Right renal cortex interstitium (tissue), 3 donors: ENCODE measurements around the gene SLC39A13. TPM values are rescaled to one million over a fixed set of nuclear protein-coding genes. Genes with fewer than 3 reads are reported as not detected.

Experiments used
- DNase-seq, 3 donors: peaks; one replicate each; pipeline ENCODE4 v3.0.0-alpha.2; 2013; ENCODE audit warnings: low read depth in 3 of 3, low spot score in 2 of 3
- polyA plus RNA-seq, 3 donors: library from polyadenylated mRNA; unstranded; fragments of 120-200 nt; gene quantifications; one replicate each; pipeline ENCODE4 v1.2.1, GENCODE V29; 2013; ENCODE audit not compliant: insufficient read length in 3 of 3

The SLC39A13 gene
- polyA plus RNA-seq, 3 donors: 37.3 to 45.0 (median 39.8) TPM

DNA sequence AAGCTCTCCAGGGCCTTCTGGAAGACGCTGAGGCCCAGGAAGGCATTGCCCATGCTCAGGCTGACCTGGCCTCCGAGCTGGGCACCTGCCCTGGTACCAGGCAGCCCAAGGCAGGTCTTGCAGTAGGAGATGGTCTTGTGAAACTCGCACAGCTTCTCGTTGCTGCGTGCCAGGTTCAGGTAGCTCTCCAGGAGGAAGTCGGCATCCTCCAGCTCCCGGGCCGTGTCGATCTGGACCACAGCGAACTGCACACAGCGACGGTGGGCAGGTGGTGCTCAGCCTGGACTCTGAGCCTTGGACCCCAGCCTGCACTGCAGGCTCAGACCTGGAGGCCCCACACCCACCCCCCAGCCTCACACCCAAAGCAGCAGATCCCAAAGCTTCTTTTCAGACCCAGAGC is 39.5 kb downstream of the SLC39A13 start:
- DNase-seq: no peak

DNA sequence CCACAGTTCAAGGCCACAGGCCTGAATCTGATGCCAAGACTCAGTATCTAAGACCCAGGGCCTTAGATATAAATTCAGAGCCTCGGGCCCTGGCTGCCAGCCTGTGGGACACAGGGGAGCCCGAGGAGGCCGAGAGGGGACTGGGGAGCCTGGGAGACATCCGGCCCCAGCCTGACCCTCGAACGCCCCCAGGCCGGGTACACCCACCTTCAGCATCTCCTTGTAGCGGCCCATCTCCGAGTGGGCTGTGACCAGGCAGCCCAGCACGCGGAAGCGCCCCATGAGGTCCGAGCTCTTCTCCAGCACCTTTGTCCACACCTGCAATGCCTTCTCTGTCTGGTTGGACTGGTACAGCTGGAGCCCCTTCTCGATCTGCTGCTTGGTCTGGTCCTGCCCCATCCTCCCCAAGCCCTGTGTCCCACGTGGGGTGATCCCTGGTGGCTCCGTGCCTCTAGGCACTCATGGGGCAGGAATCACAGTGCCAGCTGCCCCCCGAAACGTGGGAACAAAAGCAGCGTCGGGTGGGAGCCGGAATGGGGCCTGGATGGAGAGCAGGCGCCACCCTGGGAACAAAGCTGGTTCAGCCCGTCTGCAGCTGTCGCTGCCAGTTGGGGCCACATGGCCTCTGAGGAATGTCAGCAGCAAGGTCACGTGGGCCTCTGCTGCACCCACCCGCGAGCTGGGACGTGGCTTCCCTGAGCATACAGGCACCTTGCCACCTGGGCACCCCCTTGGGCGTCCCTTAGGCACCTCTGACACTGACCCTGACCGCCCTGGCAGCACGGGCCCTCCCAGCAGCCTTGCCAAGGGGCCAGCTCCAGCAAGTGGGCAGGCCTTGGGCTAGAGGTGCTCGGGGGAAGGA is 40.4 kb downstream of the SLC39A13 start, which contains the start of gene RAPSN:
Gene RAPSN, minus strand, starts transcription at position 571 of the 862 bp plus-strand sequence. Its CDS starts 172 bp downstream, at position 399.
- no peak for DNase-seq

DNA sequence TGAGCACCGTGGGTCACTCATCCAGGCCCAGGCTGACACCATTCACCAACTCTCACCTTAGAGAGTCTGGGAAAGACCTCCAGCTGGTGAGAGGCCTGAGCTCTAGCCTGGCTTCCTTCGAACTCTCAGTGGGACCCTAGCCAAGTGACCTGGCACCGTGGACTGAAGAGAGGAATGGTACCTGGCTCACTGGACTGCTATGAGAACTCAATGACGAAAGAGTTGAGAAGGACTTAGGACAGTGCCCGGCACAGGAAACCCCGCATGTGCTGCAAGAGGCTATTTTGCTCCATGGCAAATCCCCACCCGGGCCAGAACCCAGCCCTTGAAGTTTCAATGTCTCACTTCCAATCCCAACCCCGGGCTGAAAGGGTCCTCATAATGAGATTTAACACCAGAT is 41.2 kb downstream of the SLC39A13 start:
- no peak for DNase-seq

DNA sequence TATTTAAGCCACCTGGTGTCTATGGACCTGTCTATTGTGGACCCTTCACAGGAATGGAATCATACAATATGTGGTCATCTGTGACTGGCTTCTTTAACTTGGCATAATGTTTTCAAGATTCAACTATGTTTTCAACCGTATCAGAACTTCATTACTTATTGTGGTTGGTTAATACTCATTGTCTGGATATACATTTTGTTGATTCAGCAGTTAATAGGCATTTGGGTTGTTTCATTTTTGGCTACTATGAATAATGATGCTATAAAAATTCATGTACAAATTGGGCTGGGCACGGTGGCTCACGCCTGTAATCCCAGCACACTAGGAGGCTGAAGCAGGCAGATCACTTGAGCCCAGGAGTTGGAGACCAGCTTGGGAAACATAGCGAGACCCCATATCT is 43.0 kb downstream of the SLC39A13 start:
- no peak for DNase-seq

DNA sequence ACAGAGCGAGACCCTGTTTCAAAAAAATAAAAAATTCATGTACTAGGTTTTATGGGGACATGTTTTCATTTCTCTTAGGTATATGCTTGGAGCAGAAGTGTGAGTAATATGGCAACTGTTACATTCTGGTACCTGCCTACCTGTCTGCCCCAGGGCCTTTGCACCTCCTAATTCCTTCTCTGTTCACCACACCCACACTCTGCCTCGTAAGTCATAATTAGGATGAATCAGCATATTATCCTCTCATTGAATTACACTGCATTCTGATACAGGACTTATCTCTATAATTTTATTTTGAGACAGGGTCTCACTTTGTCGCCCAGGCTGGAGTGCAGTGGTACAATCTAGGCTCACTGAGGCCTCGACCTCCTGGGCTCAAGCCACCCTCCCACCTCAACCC is 43.6 kb downstream of the SLC39A13 start:
- no peak for DNase-seq

DNA sequence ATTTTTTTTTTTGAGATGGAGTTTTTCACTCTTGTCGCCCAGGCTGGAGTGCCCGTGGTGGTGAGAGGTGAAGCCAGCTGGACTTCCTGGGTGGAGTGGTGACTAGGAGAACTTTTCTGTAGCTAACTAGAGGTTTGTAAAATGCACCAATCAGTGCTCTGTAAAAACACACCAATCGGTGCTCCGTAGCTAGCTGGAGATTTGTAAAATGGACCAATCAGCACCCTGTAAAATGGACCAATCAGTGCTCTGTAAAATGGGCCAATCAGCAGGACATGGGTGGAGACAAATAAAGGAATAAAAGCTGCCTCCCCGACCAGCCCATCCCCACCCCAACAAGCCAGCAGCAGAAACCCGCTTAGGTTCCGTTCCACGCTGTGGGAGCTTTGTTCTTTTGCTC is 45.0 kb downstream of the SLC39A13 start:
- DNase-seq: no peak

DNA sequence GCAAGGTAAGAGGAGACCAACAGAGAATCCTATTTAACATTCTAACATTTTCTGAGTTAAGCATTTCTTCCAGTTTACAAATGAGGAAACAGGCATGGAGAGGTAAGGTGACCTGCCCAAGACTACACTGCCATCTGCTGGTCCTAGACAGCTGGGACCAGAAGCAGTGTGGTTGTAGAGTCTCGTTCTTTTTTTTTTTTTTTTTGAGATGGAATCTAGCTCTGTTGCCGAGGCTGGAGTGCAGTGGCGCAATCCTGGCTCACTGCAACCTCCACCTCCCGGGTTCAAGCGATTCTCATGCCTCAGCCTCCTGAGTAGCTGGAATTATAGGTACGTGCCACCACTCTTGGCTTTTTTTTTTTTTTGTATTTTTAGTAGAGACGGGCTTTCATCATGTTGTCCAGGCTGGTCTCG is 45.9 kb downstream of the SLC39A13 start:
- DNase-seq: peak; percentile 47 to 74 (median 59)

DNA sequence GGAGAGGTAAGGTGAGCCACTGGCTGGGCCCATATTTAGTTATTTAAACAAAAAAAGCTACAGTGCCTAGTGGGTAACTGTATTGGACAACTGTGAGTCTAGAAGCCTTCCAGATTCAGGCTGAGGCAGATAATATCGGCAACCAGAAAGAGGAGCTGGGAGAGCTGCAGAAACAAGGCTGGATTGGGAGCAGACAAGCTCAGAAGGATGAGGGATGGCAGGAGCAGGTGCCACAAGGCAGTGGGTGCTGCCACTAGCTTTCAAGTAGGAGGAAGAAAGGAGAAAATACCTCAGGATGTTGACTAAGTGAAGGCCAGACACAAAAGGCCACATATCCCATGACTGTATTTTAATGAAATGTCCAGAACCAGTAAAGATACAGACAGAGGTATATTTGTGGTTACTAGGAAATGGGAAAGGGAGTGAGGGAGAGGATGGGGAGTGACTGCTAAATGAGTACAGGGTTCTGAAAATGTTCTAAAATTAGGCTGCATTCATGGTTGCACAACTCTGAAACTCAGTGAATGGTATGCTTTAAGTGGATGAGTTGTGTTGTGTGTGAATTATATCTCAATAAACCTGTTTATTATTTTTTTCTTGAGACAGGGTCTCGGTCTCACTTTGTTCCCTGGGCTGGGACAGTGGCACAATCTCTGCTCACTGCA is 52.3 kb downstream of the SLC39A13 start:
- DNase-seq: no peak

DNA sequence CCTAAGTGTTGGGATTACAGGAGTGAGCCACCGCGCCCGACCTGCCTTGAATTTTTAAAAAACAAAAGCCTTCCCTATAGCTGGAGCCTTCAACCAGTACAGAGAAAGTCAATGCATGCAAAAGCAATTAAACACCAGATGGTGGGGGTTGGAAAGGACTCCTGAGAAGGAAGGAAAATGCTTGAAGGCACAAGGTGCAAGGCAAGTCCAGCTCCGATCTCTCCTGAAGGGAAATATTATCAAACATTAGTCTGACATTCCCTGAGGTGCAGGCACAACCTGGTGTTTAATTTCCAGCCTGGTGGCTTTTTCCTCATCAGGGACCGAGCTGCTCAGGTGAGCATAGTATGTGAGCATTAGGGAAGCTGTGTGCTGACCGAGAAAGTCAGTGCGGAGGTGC is 53.5 kb downstream of the SLC39A13 start:
- no peak for DNase-seq

DNA sequence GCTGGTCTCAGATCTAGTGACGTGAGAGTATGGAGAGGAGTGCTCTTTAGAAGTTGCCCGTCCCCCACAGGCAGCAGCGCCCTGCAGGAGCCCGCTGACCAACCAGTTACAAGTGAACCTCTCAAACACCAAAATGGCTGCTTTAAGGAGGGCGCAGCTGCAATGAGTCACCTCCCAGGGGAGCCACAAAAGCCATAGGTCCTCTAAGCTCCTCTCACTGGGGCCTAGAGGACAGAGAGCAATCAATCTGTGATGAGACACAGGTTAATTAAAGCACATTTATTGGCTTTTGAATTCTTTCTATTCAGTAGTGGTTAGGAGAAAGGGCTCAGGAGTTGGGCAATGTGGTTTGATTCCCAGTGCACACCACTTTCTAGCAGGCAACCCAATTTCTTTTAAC is 56.1 kb downstream of the SLC39A13 start:
- no peak for DNase-seq

Other genes starting within 250 kb of the SLC39A13 start
- gene ARFGAP2, start 231.7 kb upstream of the SLC39A13 start, polyA plus RNA-seq: 10 to 100 TPM; 80.1 to 81.6 (median 81.0) TPM
- gene PACSIN3, start 222.2 kb upstream of the SLC39A13 start, polyA plus RNA-seq: 10 to 100 TPM; 27.2 to 34.3 (median 33.4) TPM
- 10 to 100 TPM; 20.8 to 24.2 (median 21.0) TPM for gene DDB2, start 193.6 kb upstream of the SLC39A13 start, polyA plus RNA-seq
- 10 to 100 TPM; 48.0 to 55.0 (median 51.8) TPM for gene ACP2, start 159.8 kb upstream of the SLC39A13 start, polyA plus RNA-seq
- gene NR1H3, start 150.6 kb upstream of the SLC39A13 start, polyA plus RNA-seq: 10 to 100 TPM; 36.1 to 39.6 (median 39.2) TPM
- gene MADD, start 138.5 kb upstream of the SLC39A13 start, polyA plus RNA-seq: 10 to 100 TPM; 36.5 to 37.9 (median 37.8) TPM
- gene MYBPC3, start 55.9 kb upstream of the SLC39A13 start, polyA plus RNA-seq: under 1 TPM; 0.08 to 0.64 (median 0.18) TPM
- 1 to 10 TPM; 2.5 to 3.7 (median 2.9) TPM for gene SPI1, start 30.0 kb upstream of the SLC39A13 start, polyA plus RNA-seq
- 100 to 1,000 TPM; 175 to 194 (median 176) TPM for gene PSMC3, start 17.8 kb downstream of the SLC39A13 start, polyA plus RNA-seq
- under 1 TPM in 2 of 3 donors, not detected in 1; 0.13 to 0.14 TPM for gene RAPSN, start 40.5 kb downstream of the SLC39A13 start, polyA plus RNA-seq
- 10 to 100 TPM; 92.7 to 99.4 (median 98.1) TPM for gene CELF1, start 144.5 kb downstream of the SLC39A13 start, polyA plus RNA-seq
- gene PTPMT1, start 157.0 kb downstream of the SLC39A13 start, polyA plus RNA-seq: 10 to 100 TPM; 51.6 to 61.4 (median 55.3) TPM
- 10 to 100 TPM; 28.4 to 30.0 (median 29.8) TPM for gene KBTBD4, start 170.4 kb downstream of the SLC39A13 start, polyA plus RNA-seq
- 100 to 1,000 TPM; 162 to 168 (median 166) TPM for gene NDUFS3, start 170.5 kb downstream of the SLC39A13 start, polyA plus RNA-seq
- under 1 TPM in 2 of 3 donors, not detected in 1; 0.19 to 0.40 TPM for gene FAM180B, start 178.1 kb downstream of the SLC39A13 start, polyA plus RNA-seq
- 1 to 10 TPM; 4.5 to 6.3 (median 5.3) TPM for gene C1QTNF4, start 185.8 kb downstream of the SLC39A13 start, polyA plus RNA-seq
- 100 to 1,000 TPM; 121 to 136 (median 132) TPM for gene MTCH2, start 234.0 kb downstream of the SLC39A13 start, polyA plus RNA-seq